Activated naive CD4-positive, alpha-beta T cell treated with anti-CD3 and anti-CD28 coated beads, Interleukin-2, amount 50 U/mL, for 72 hours (primary cell): ENCODE measurements around the gene NIP7. TPM values are rescaled to one million over a fixed set of nuclear protein-coding genes. Genes with fewer than 3 reads are reported as not detected.

Experiments
- total RNA-seq, 2 donors: library from RNA; stranded (reverse); gene quantifications; one replicate each; pipeline ENCODE4 v1.2.3, GENCODE V29; 2022

NIP7 gene
- total RNA-seq, 2 donors from 2014 or later, result 35.8 to 44.7 TPM

Other genes with a start within 250 kb of the NIP7 start
- under 1 TPM; 0.31 to 0.61 TPM for gene HAS3, start 234.1 kb upstream of the NIP7 start, total RNA-seq
- gene CHTF8, start 207.2 kb upstream of the NIP7 start, total RNA-seq, result 100 to 1,000 TPM in 1 of 2 donors, 10 to 100 TPM in 1; 94.6 to 135 TPM
- 10 to 100 TPM; 56.0 to 86.7 TPM for gene UTP4, start 207.1 kb upstream of the NIP7 start, total RNA-seq
- gene SNTB2, start 152.6 kb upstream of the NIP7 start, total RNA-seq, result 10 to 100 TPM; 12.7 to 21.2 TPM
- gene VPS4A, start 28.4 kb upstream of the NIP7 start, total RNA-seq, result 10 to 100 TPM; 23.1 to 29.1 TPM
- 10 to 100 TPM in 1 of 2 donors, 1 to 10 TPM in 1; 7.3 to 17.4 TPM for gene PDF, start 9.2 kb upstream of the NIP7 start, total RNA-seq
- 10 to 100 TPM; 26.9 to 28.2 TPM for gene COG8, start 208 bp upstream of the NIP7 start, total RNA-seq
- gene TMED6, start 12.0 kb downstream of the NIP7 start, total RNA-seq, result 1 to 10 TPM in 1 of 2 donors, under 1 TPM in 1; 0.39 to 1.8 TPM
- gene TERF2, start 46.2 kb downstream of the NIP7 start, total RNA-seq, result 10 to 100 TPM; 45.7 to 48.0 TPM
- 100 to 1,000 TPM; 153 to 160 TPM for gene CYB5B, start 84.8 kb downstream of the NIP7 start, total RNA-seq
- gene NFAT5, start 226.2 kb downstream of the NIP7 start, total RNA-seq, result 10 to 100 TPM; 37.6 to 75.5 TPM